Spleen (tissue), 11 donors: Measurements from ENCODE around the gene HAND1. TPM values are rescaled to one million over a fixed set of nuclear protein-coding genes. Genes with fewer than 3 reads are reported as not detected.

Source experiments
- DNase-seq: peaks from one replicate; pipeline ENCODE4 v3.0.0-alpha.2; 2020
- H3K27ac ChIP-seq, 8 donors: fragments of 200-600 bp; sonication (generic) in 7 of 8; 1 replicate in 4 of 8; 2 replicates in 4 of 8; pipeline versions ENCODE4 v1.5.0 to v1.8.0; 2016 to 2021; ENCODE audit warnings: inconsistent platforms in 4 of 8, mild to moderate bottlenecking in 4 of 8, moderate library complexity in 1 of 8
- H3K27me3 ChIP-seq, 7 donors: fragments of 200-600 bp; sonication (generic) in 6 of 7; replicated peaks in 1 of 7; 1 replicate in 4 of 7; 2 replicates in 3 of 7; pipeline versions ENCODE4 v1.5.0 to v1.8.0; 2016 to 2021; ENCODE audit warnings: inconsistent platforms in 3 of 7, mild to moderate bottlenecking in 1 of 7
- H3K36me3 ChIP-seq, 6 donors: fragments of 200-600 bp; sonication (generic) in 5 of 6; 1 replicate in 4 of 6; 2 replicates in 2 of 6; pipeline versions ENCODE4 v1.5.0 to v1.8.0; 2016 to 2021; ENCODE audit warnings: inconsistent platforms in 2 of 6
- H3K4me1 ChIP-seq, 6 donors: fragments of 200-600 bp; sonication (generic) in 5 of 6; 1 replicate in 3 of 6; 2 replicates in 3 of 6; pipeline versions ENCODE4 v1.5.0 to v1.8.0; 2016 to 2021; ENCODE audit warnings: inconsistent platforms in 3 of 6
- H3K4me3 ChIP-seq, 8 donors: fragments of 200-600 bp; sonication (generic) in 7 of 8; 1 replicate in 4 of 8; 2 replicates in 4 of 8; pipeline versions ENCODE4 v1.5.0 to v1.8.0; 2016 to 2021; ENCODE audit warnings: inconsistent platforms in 4 of 8, mild to moderate bottlenecking in 4 of 8, moderate library complexity in 2 of 8
- H3K9me3 ChIP-seq, 8 donors: fragments of 200-600 bp; sonication (generic) in 7 of 8; 1 replicate in 4 of 8; 2 replicates in 4 of 8; pipeline versions ENCODE4 v1.5.0 to v1.8.0; 2016 to 2021; ENCODE audit warnings: inconsistent platforms in 4 of 8
- POLR2A ChIP-seq, 3 donors: fragments of 450-650 bp; IDR thresholded peaks; one replicate each; pipeline ENCODE4 v1.5.1; 2017; ENCODE audit warnings: antibody characterized with exemption in 3 of 3, mild to moderate bottlenecking in 1 of 3
- POLR2AphosphoS5 ChIP-seq, 3 donors: sonication (generic); formaldehyde crosslinking; IDR thresholded peaks; one replicate each; pipeline ENCODE4 v1.5.1; 2017; ENCODE audit warnings: antibody characterized with exemption in 3 of 3
- WGBS, 5 donors: extraction: QIAGEN DNeasy Blood & Tissue Kit in 3 of 5; methylation state at CpG; one replicate each; pipeline versions ENCODE4 v1.1.5 to v1.1.7; 2013 to 2018; 5-methylcytosine and 5-hydroxymethylcytosine counted together
- intact Hi-C: fragments of 100-400 bp; cut with DNase I; formaldehyde crosslinking; loops from one replicate; pipeline ENCODE4 v1.15.0; 2023; ENCODE audit warnings: low total_unique reads
- polyA plus RNA-seq, 3 donors: library from polyadenylated mRNA; stranded (reverse); fragments of 200-250 nt; gene quantifications; one replicate each; pipeline ENCODE4 v1.2.1, GENCODE V29; 2013
- total RNA-seq, 7 donors: library from RNA; depleted of rRNA in 3 of 7; stranded (reverse); fragments of >200 nt in 3 of 7; fragmentation: NEBNext Ultra II Directional in 4 of 7; extraction: Animal tissue kit (Norgen Biotek cat#: 25700) in 4 of 7; gene quantifications; one replicate each; pipeline versions ENCODE4 v1.1.0 to v1.2.1, GENCODE V29; 2016 to 2021
- TF ChIP-seq, protein P1 (sequence below), 11 experiments: fragments of 200-600 bp in 7 of 11; fragments of 450-650 bp in 4 of 11; sonication (generic) in 4 of 11; IDR thresholded peaks in 8 of 11; conservative IDR thresholded peaks in 3 of 11; 1 replicate in 7 of 11; 2 replicates in 4 of 11; pipeline versions ENCODE4 v1.4.0 to v1.8.0; 2016 to 2021; ENCODE audit warnings: antibody characterized with exemption in 11 of 11, inconsistent platforms in 4 of 11, mild to moderate bottlenecking in 1 of 11
- donor health status: healthy with polysubstance abuse.
- donor health status: DM: no; HTN: no; CAD: no; lungs with moderate emphysema.
- donor health status: DM: no; HTN: no; CAD: no.
- donor health status: Bipolar disorder and iron deficiency.
- donor health status: healthy.
- donor health status: DM: no; HTN: no; CAD: no.
- donor health status: DM: yes; HTN: yes; CAD: no.

Gene HAND1
- total and polyA plus RNA-seq, 10 donors: not detected

DNA sequence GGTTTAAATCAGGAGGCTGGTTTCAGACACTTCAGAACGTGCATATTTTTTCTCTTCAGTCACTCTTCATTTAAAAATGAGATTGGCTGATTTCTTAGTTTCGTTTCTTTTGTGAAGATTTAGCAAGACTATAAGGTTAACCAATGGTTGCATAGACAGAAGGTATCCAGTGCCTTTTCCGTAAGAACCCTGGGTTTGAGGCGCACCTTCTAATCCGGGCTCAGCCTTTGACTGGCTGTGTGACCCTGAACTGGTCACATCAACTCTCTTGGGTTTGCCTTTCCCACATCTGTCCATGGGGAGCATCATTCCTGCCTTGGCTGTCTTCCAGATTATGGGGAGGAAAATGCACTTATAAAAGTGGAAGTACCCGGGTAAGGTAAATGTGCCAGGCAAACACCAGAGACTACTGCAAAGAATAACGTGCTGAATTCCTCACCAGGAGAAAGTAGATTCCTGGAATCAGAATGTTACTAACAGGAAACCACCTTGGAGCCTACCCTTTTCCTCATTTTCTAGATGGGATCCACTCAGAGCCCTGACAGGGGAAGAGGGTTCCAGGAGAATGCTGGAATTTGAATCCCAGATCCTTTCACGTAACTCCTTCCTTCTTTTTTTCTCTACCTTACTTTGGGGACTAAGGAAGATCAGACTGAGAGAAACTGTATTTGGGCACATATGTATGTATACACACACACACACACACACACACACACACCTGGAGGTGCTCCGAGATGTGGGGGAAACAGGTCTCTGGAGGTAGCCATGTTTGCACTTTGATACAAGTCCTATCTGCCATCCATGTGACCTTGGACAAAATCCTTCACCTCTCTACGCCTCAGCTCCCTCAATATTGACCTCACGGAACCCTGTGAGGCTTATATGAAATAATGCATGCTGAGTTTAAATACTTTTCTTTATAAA is 6.8 kb downstream of the HAND1 start:
- Histone ChIP-seq H3K36me3 (no peaks in the 10 kb centered on the region), H3K4me3 (no peak overlapping the region), H3K9me3 (no peaks in the 10 kb centered on the region), H3K27me3 (peaks cover 13 to 97% (median 67%) of the 10 kb centered on the region in 7 donors), H3K27ac (no peak overlapping the region), H3K4me1 (peaks cover 12 to 49% (median 39%) of the 10 kb centered on the region in 6 donors)
- TF ChIP-seq POLR2AphosphoS5 (IDR thresholded peaks at IDR 0.05) (no peak), POLR2A (IDR thresholded peaks at IDR 0.05) (no peak)
- TF ChIP-seq, protein P1, sequence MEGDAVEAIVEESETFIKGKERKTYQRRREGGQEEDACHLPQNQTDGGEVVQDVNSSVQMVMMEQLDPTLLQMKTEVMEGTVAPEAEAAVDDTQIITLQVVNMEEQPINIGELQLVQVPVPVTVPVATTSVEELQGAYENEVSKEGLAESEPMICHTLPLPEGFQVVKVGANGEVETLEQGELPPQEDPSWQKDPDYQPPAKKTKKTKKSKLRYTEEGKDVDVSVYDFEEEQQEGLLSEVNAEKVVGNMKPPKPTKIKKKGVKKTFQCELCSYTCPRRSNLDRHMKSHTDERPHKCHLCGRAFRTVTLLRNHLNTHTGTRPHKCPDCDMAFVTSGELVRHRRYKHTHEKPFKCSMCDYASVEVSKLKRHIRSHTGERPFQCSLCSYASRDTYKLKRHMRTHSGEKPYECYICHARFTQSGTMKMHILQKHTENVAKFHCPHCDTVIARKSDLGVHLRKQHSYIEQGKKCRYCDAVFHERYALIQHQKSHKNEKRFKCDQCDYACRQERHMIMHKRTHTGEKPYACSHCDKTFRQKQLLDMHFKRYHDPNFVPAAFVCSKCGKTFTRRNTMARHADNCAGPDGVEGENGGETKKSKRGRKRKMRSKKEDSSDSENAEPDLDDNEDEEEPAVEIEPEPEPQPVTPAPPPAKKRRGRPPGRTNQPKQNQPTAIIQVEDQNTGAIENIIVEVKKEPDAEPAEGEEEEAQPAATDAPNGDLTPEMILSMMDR (IDR thresholded peaks at IDR 0.05 in 8 of 11, conservative IDR thresholded peaks at IDR 0.05 in 3 of 11): no peak
- intact Hi-C loops: no loop called here
- no peak for DNase-seq
- WGBS, 5 donors: 25 to 32% (median 27%) methylated on average over 11 of the region's 11 CpGs

DNA sequence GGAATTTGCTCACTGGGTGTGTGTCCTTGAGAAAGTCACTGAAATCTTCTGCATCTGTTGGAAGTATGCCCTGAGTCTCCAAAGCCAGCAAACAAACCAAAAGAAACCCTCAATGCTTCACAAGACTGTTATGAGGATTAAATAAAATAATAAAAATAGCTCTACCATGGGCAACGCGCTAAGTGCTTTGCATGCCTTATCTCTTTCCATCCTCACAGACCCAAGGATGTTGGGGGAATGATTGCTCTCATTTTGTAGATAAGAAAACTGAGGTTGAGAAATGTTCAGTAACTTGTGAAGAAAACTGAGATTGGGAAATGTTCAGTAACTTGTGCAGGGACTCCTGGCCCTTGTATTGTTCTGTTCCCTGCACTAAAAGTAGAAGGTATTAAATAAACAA is 7.9 kb downstream of the HAND1 start:
- H3K27me3 ChIP-seq: peaks cover 4 to 86% (median 56%) of the 10 kb centered on the region in 7 donors
- no peak overlapping the region for H3K27ac ChIP-seq
- no peaks in the 10 kb centered on the region for H3K9me3 ChIP-seq
- peaks cover 3 to 44% (median 28%) of the 10 kb centered on the region in 6 donors for H3K4me1 ChIP-seq
- intact Hi-C loops: no loop called here
- H3K4me3 ChIP-seq: no peak overlapping the region
- WGBS, 5 donors: 45 to 63% (median 49%) methylated on average over 2 of the region's 2 CpGs
- no peaks in the 10 kb centered on the region for H3K36me3 ChIP-seq
- DNase-seq: no peak
- TF ChIP-seq POLR2AphosphoS5 (IDR thresholded peaks at IDR 0.05): no peak
- TF ChIP-seq POLR2A (IDR thresholded peaks at IDR 0.05): no peak
- TF ChIP-seq, protein P1 (IDR thresholded peaks at IDR 0.05 in 8 of 11, conservative IDR thresholded peaks at IDR 0.05 in 3 of 11): no peak

DNA sequence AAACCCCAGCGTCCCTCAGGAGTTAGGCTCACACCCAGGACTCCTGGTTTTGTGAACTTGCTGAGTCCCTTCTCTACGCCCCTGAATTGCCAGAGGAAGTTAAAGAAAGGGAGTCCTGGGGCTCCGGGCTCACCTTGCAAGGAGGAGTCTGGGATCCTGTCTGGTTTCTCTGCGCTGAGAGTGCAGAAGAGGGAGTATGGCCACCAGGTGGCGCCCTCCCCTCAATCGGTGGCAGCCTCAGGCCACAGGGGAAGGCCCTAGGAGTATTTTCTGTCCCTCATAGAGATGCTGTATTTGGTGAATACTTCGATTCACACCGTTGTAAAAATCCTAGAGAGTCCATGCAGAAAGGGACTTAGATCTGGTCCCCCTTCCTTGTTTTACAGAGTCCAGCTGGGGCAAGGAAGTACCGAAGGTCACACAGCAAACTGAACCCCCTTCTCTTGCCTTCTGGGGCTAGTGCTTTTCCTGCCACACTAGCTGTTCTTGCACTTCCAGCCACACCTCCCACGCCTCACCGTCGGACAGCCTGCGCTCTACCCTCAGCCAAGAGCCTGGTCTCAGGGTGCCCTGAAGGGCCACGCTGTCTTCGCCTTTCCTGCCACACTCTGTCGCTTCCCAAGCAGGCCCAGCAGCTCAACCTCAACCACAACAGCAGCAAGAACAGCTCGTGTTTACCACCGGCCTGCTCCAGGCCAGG is 10.2 kb downstream of the HAND1 start:
- peak; percentile 94 for DNase-seq
- Histone ChIP-seq H3K4me3 (no peak overlapping the region), H3K36me3 (peaks cover 0 to 5% (median 0%) of the 10 kb centered on the region in 6 donors), H3K9me3 (no peaks in the 10 kb centered on the region), H3K27me3 (peaks cover 0 to 63% (median 33%) of the 10 kb centered on the region in 7 donors), H3K4me1 (peaks cover 0 to 21% (median 6%) of the 10 kb centered on the region in 6 donors), H3K27ac (no peak overlapping the region)
- TF ChIP-seq, protein P1 (IDR thresholded peaks at IDR 0.05 in 8 of 11, conservative IDR thresholded peaks at IDR 0.05 in 3 of 11): peak; percentile 28 to 95 (median 88)
- TF ChIP-seq POLR2AphosphoS5 (IDR thresholded peaks at IDR 0.05) (peak in 1 of 3 donors; percentile 22), POLR2A (IDR thresholded peaks at IDR 0.05) (no peak)
- WGBS, 5 donors: 38 to 49% (median 43%) methylated on average over 15 to 18 of the region's 18 CpGs
- intact Hi-C loops: loop anchor here (2.0 kb wide), 1 partner anchor 143 kb away; no protein-coding TSS in a partner anchor
